Measurements from ENCODE around the gene PCSK1N. TPM values are rescaled to one million over a fixed set of nuclear protein-coding genes. Genes with fewer than 3 reads are reported as not detected.

PCSK1N gene
- total RNA-seq, 4 donors from 2014 or later: 5.0 to 21.8 (median 7.3) TPM

GRCh38 chrX:48787505-48788443 is 47.6 kb downstream of the PCSK1N start:
- no peaks in the 10 kb centered on the region for H3K36me3 ChIP-seq
- DNase-seq (ENCODE audit: low spot score in 2 of 2): no peak
- TF ChIP-seq EP300 (IDR thresholded peaks at IDR 0.05) (no peak), POLR2A (IDR thresholded peaks at IDR 0.05) (no peak)
- TF ChIP-seq, protein P1, sequence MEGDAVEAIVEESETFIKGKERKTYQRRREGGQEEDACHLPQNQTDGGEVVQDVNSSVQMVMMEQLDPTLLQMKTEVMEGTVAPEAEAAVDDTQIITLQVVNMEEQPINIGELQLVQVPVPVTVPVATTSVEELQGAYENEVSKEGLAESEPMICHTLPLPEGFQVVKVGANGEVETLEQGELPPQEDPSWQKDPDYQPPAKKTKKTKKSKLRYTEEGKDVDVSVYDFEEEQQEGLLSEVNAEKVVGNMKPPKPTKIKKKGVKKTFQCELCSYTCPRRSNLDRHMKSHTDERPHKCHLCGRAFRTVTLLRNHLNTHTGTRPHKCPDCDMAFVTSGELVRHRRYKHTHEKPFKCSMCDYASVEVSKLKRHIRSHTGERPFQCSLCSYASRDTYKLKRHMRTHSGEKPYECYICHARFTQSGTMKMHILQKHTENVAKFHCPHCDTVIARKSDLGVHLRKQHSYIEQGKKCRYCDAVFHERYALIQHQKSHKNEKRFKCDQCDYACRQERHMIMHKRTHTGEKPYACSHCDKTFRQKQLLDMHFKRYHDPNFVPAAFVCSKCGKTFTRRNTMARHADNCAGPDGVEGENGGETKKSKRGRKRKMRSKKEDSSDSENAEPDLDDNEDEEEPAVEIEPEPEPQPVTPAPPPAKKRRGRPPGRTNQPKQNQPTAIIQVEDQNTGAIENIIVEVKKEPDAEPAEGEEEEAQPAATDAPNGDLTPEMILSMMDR (IDR thresholded peaks at IDR 0.05): no peak
- 62 to 65% methylated on average over 16 to 17 of the region's 17 CpGs for WGBS, 2 donors
- no peak overlapping the region for H3K4me3 ChIP-seq
- H3K9me3 ChIP-seq: no peaks in the 10 kb centered on the region
- peaks cover 0 to 14% of the 10 kb centered on the region in 2 donors for H3K27me3 ChIP-seq
- no peak overlapping the region for H3K27ac ChIP-seq
- no peaks in the 10 kb centered on the region for H3K4me1 ChIP-seq

- no peaks in the 10 kb centered on the region for H3K4me1 ChIP-seq
- H3K36me3 ChIP-seq: no peaks in the 10 kb centered on the region
- 68 to 80% methylated on average over 6 of the region's 6 CpGs for WGBS, 2 donors
- no peak overlapping the region for H3K4me3 ChIP-seq
- no peak overlapping the region for H3K27ac ChIP-seq
- peaks cover 0 to 14% of the 10 kb centered on the region in 2 donors for H3K27me3 ChIP-seq
- no peaks in the 10 kb centered on the region for H3K9me3 ChIP-seq
- no peak for DNase-seq (ENCODE audit: low spot score in 2 of 2)
- TF ChIP-seq, protein P1 (IDR thresholded peaks at IDR 0.05): no peak
- no peak for TF ChIP-seq EP300 (IDR thresholded peaks at IDR 0.05)
- no peak for TF ChIP-seq POLR2A (IDR thresholded peaks at IDR 0.05)
These were observed 48.4 kb downstream of the PCSK1N start for GRCh38 chrX:48786825-48787504.

GRCh38 chrX:48786341-48786800 is 49.0 kb downstream of the PCSK1N start, which contains the start of gene GATA1:
GATA1 (plus strand) TSS chrX:48786590; CDS start chrX:48791110, 4,520 bp downstream.
- WGBS, 2 donors: 71 to 76% methylated on average over 7 of the region's 7 CpGs
- Histone ChIP-seq H3K9me3 (no peaks in the 10 kb centered on the region), H3K36me3 (no peaks in the 10 kb centered on the region), H3K4me1 (no peaks in the 10 kb centered on the region), H3K27me3 (peaks cover 0 to 14% of the 10 kb centered on the region in 2 donors), H3K27ac (no peak within 1 kb of the TSS), H3K4me3 (no peak within 1 kb of the TSS)
- TF ChIP-seq, protein P1 (IDR thresholded peaks at IDR 0.05): no peak
- TF ChIP-seq EP300 (IDR thresholded peaks at IDR 0.05) (no peak), POLR2A (IDR thresholded peaks at IDR 0.05) (no peak)
- DNase-seq (ENCODE audit: low spot score in 2 of 2): no peak

DNA sequence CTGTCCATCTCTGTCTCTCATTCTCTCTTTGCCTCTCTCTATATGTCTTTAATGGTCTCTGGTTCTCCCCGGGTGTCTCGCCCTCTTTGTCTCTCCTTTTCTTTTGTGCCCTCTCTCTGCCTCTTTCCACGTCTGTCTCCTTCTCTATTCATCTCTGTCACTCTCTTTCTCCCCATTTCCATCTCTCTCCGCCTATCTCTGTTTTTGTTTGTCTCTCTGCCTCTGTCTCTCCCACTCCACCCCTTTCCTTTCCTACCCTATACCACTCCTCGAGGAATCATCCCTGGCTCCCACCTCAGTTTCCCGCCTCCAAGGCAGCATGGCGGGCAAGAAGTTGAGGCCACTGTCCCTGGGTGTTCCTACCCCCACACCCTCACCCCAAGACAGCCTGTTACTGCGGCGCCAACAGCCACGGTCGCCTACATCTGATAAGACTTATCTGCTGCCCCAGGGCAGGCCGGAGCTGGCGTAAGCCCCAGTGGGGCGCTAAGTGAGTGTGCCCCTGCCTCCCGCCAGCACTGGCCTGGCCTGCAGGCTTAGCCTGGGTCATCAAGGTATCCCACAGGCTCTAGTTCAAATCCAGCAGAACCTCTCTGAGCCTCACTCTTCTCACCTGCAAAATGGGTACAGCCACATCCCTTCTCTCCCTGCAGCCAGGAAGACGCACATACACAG is 49.7 kb downstream of the PCSK1N start:
- no peak for DNase-seq (ENCODE audit: low spot score in 2 of 2)
- H3K4me1 ChIP-seq: no peaks in the 10 kb centered on the region
- H3K27ac ChIP-seq: no peak overlapping the region
- no peaks in the 10 kb centered on the region for H3K9me3 ChIP-seq
- no peak overlapping the region for H3K4me3 ChIP-seq
- no peaks in the 10 kb centered on the region for H3K36me3 ChIP-seq
- peaks cover 0 to 14% of the 10 kb centered on the region in 2 donors for H3K27me3 ChIP-seq
- TF ChIP-seq POLR2A (IDR thresholded peaks at IDR 0.05) (no peak), EP300 (IDR thresholded peaks at IDR 0.05) (no peak)
- TF ChIP-seq, protein P1 (IDR thresholded peaks at IDR 0.05): no peak
- WGBS, 2 donors: 82 to 85% methylated on average over 16 of the region's 16 CpGs

Measured in tibial nerve (tissue), 4 donors.